ENCODE measurements around the gene DICER1. TPM values are rescaled to one million over a fixed set of nuclear protein-coding genes. Genes with fewer than 3 reads are reported as not detected.

The DICER1 gene
- total RNA-seq, 4 donors from 2014 or later: 81.6 to 103 (median 88.8) TPM

- intact Hi-C loops (cut with DNase I; ENCODE audit: low total_unique reads): no loop called here
Observed at GRCh38 chr14:95091581-95091980, 65.7 kb downstream of the DICER1 start.

GRCh38 chr14:95088665-95089064, 68.7 kb downstream of the DICER1 start:
- no peaks in the 10 kb centered on the region for H3K4me1 ChIP-seq
- DNase-seq: no peak
- TF ChIP-seq CTCF (IDR thresholded peaks at IDR 0.05): no peak
- no peak for TF ChIP-seq POLR2A (IDR thresholded peaks at IDR 0.05)
- no peaks in the 10 kb centered on the region for H3K9me3 ChIP-seq
- no peak overlapping the region for H3K4me3 ChIP-seq
- H3K36me3 ChIP-seq: no peaks in the 10 kb centered on the region
- H3K27ac ChIP-seq: no peak overlapping the region
- intact Hi-C loops (cut with DNase I; ENCODE audit: low total_unique reads): no loop called here
- no peaks in the 10 kb centered on the region for H3K27me3 ChIP-seq

More at GRCh38 chr14:95091581-95091980, 65.7 kb downstream of the DICER1 start:
- Histone ChIP-seq H3K36me3 (no peaks in the 10 kb centered on the region), H3K9me3 (no peaks in the 10 kb centered on the region), H3K4me1 (no peaks in the 10 kb centered on the region), H3K27ac (no peak overlapping the region), H3K4me3 (no peak overlapping the region), H3K27me3 (no peaks in the 10 kb centered on the region)
- no peak for DNase-seq
- no peak for TF ChIP-seq CTCF (IDR thresholded peaks at IDR 0.05)
- no peak for TF ChIP-seq POLR2A (IDR thresholded peaks at IDR 0.05)

GRCh38 chr14:95087619-95088018, 69.7 kb downstream of the DICER1 start:
- H3K27ac ChIP-seq: no peak overlapping the region
- H3K27me3 ChIP-seq: no peaks in the 10 kb centered on the region
- H3K4me1 ChIP-seq: no peaks in the 10 kb centered on the region
- DNase-seq: no peak
- H3K36me3 ChIP-seq: no peaks in the 10 kb centered on the region
- intact Hi-C loops (cut with DNase I; ENCODE audit: low total_unique reads): no loop called here
- no peak overlapping the region for H3K4me3 ChIP-seq
- no peaks in the 10 kb centered on the region for H3K9me3 ChIP-seq
- TF ChIP-seq POLR2A (IDR thresholded peaks at IDR 0.05) (no peak), CTCF (IDR thresholded peaks at IDR 0.05) (no peak)

- Histone ChIP-seq H3K9me3 (no peaks in the 10 kb centered on the region), H3K36me3 (no peaks in the 10 kb centered on the region), H3K4me1 (no peaks in the 10 kb centered on the region), H3K27ac (no peak overlapping the region), H3K27me3 (no peaks in the 10 kb centered on the region), H3K4me3 (no peak overlapping the region)
- TF ChIP-seq POLR2A (IDR thresholded peaks at IDR 0.05): no peak
- no peak for TF ChIP-seq CTCF (IDR thresholded peaks at IDR 0.05)
- DNase-seq: no peak
- intact Hi-C loops (cut with DNase I; ENCODE audit: low total_unique reads): no loop called here
Observed at GRCh38 chr14:95085321-95085720, 72.0 kb downstream of the DICER1 start.

GRCh38 chr14:95078867-95079266, 78.5 kb downstream of the DICER1 start:
- intact Hi-C loops (cut with DNase I; ENCODE audit: low total_unique reads): no loop called here
- H3K36me3 ChIP-seq: no peaks in the 10 kb centered on the region
- H3K9me3 ChIP-seq: no peaks in the 10 kb centered on the region
- H3K4me3 ChIP-seq: no peak overlapping the region
- no peaks in the 10 kb centered on the region for H3K4me1 ChIP-seq
- no peaks in the 10 kb centered on the region for H3K27me3 ChIP-seq
- H3K27ac ChIP-seq: no peak overlapping the region
- no peak for TF ChIP-seq POLR2A (IDR thresholded peaks at IDR 0.05)
- no peak for DNase-seq

GRCh38 chr14:95077345-95077744, 80.0 kb downstream of the DICER1 start:
- Histone ChIP-seq H3K4me3 (no peak overlapping the region), H3K9me3 (no peaks in the 10 kb centered on the region), H3K4me1 (no peaks in the 10 kb centered on the region), H3K27ac (no peak overlapping the region), H3K27me3 (no peaks in the 10 kb centered on the region), H3K36me3 (no peaks in the 10 kb centered on the region)
- intact Hi-C loops (cut with DNase I; ENCODE audit: low total_unique reads): no loop called here
- DNase-seq: no peak
- TF ChIP-seq POLR2A (IDR thresholded peaks at IDR 0.05) (no peak), CTCF (IDR thresholded peaks at IDR 0.05) (no peak)
